NT2/D1 (cell line): ENCODE data around the gene SH2D3A.

Experiments
- SUZ12 ChIP-seq: IDR thresholded peaks from 2 replicates; pipeline ENCODE4 v1.6.1; 2011; ENCODE audit not compliant: insufficient read length, insufficient read depth; ENCODE audit errors: extremely low read depth
- YY1 ChIP-seq: IDR thresholded peaks from 2 replicates; pipeline ENCODE4 v1.6.1; 2011; ENCODE audit not compliant: insufficient read length, insufficient read depth
- ZNF274 ChIP-seq: IDR thresholded peaks from 2 replicates; pipeline ENCODE4 v1.6.1; 2011; ENCODE audit warnings: mild to moderate bottlenecking, low read depth, low read length

GRCh38 chr19:6708346-6708745 is 58.9 kb downstream of the SH2D3A start:
- TF ChIP-seq YY1 (no peak), ZNF274 (no peak), SUZ12 (no peak)
